WTC11 (cell line): Measurements from ENCODE around the gene GNPNAT1. TPM values are rescaled to one million over a fixed set of nuclear protein-coding genes. Genes with fewer than 3 reads are reported as not detected.

ENCODE experiments used
- ATAC-seq: fragments of 200-7000 bp; cut with Tn5 transposase; 2 replicates; pipeline ENCODE4 v1.10.0; 2021; ENCODE audit warnings: mild to moderate bottlenecking, moderate library complexity
- CTCF ChIA-PET: fragments of 300-600 bp; sonication (Branson Sonifier 250); formaldehyde crosslinking; loops from one replicate; lab custom pipeline; 2021; ENCODE audit warnings: antibody characterized with exemption; lab: Charles Lee
- POLR2A ChIA-PET: fragments of 350-600 bp; sonication (Branson Sonifier 250); formaldehyde crosslinking; loops from one replicate; lab custom pipeline; 2021; ENCODE audit warnings: antibody characterized with exemption; lab: Charles Lee
- DNase-seq: peaks from one replicate; pipeline ENCODE4 v3.0.0; 2021; ENCODE audit warnings: low spot score
- H3K27ac Mint-ChIP-seq: 2 replicates; pipeline ENCODE4 v1.8.0; 2021; ENCODE audit warnings: mixed read lengths
- H3K27me3 Mint-ChIP-seq: 2 replicates; pipeline ENCODE4 v1.8.0; 2021; ENCODE audit warnings: low read depth, mild to moderate bottlenecking, moderate library complexity, mixed read lengths
- H3K36me3 Mint-ChIP-seq: 2 replicates; pipeline ENCODE4 v1.8.0; 2021; ENCODE audit warnings: mixed read lengths
- H3K4me1 Mint-ChIP-seq: 2 replicates; pipeline ENCODE4 v1.8.0; 2022; ENCODE audit warnings: mixed read lengths
- H3K4me3 Mint-ChIP-seq: 2 replicates; pipeline ENCODE4 v1.8.0; 2021; ENCODE audit warnings: mild to moderate bottlenecking, moderate library complexity, mixed read lengths
- H3K9me3 Mint-ChIP-seq: 2 replicates; pipeline ENCODE4 v1.8.0; 2021; ENCODE audit warnings: mixed read lengths
- CBFB ChIP-seq: sonication (generic); formaldehyde crosslinking; IDR thresholded peaks from 2 replicates; pipeline ENCODE4 v1.8.1; 2022; ENCODE audit warnings: mild to moderate bottlenecking, low read depth, missing genetic modification reagents
- CREB1 ChIP-seq: sonication (generic); formaldehyde crosslinking; IDR thresholded peaks from 2 replicates; pipeline ENCODE4 v1.8.0; 2023; ENCODE audit warnings: mild to moderate bottlenecking, missing genetic modification reagents
- ELF4 ChIP-seq: sonication (generic); formaldehyde crosslinking; IDR thresholded peaks from 2 replicates; pipeline ENCODE4 v1.8.1; 2022; ENCODE audit warnings: low read depth, mild to moderate bottlenecking, moderate library complexity, missing genetic modification reagents
- EMX1 ChIP-seq: fragments of 250-450 bp; sonication (Bioruptor Pico); IDR thresholded peaks from 2 replicates; pipeline ENCODE4 v1.8.0; 2021; ENCODE audit warnings: mild to moderate bottlenecking
- ESRRA ChIP-seq: sonication (generic); formaldehyde crosslinking; IDR thresholded peaks from 2 replicates; pipeline ENCODE4 v1.8.1; 2022; ENCODE audit warnings: mild to moderate bottlenecking, missing genetic modification reagents, borderline replicate concordance
- FOXK1 ChIP-seq: sonication (generic); formaldehyde crosslinking; IDR thresholded peaks from 2 replicates; pipeline ENCODE4 v1.8.0; 2022; ENCODE audit warnings: mild to moderate bottlenecking, moderate library complexity, missing genetic modification reagents
- GABPB1 ChIP-seq: sonication (generic); formaldehyde crosslinking; IDR thresholded peaks from 2 replicates; pipeline ENCODE4 v1.8.1; 2023; ENCODE audit warnings: mild to moderate bottlenecking, missing genetic modification reagents
- HMGA2 ChIP-seq: fragments of 250-450 bp; sonication (Bioruptor Pico); IDR thresholded peaks from 2 replicates; pipeline ENCODE4 v1.4.0; 2021; ENCODE audit warnings: mild to moderate bottlenecking, moderate library complexity
- IRF2 ChIP-seq: sonication (generic); formaldehyde crosslinking; IDR thresholded peaks from 2 replicates; pipeline ENCODE4 v1.8.0; 2022; ENCODE audit warnings: low read depth, missing genetic modification reagents, borderline replicate concordance
- JAZF1 ChIP-seq: fragments of 250-450 bp; sonication (Bioruptor Pico); IDR thresholded peaks from 2 replicates; pipeline ENCODE4 v1.9.0; 2021; ENCODE audit warnings: moderate library complexity, mild to moderate bottlenecking, inconsistent platforms
- JUN ChIP-seq: sonication (generic); formaldehyde crosslinking; IDR thresholded peaks from 2 replicates; pipeline ENCODE4 v1.8.0; 2023; ENCODE audit warnings: mild to moderate bottlenecking, missing genetic modification reagents
- KAT7 ChIP-seq: sonication (generic); formaldehyde crosslinking; IDR thresholded peaks from 2 replicates; pipeline ENCODE4 v1.8.1; 2023; ENCODE audit warnings: missing genetic modification reagents, mild to moderate bottlenecking, borderline replicate concordance
- MXD4 ChIP-seq: fragments of 250-450 bp; sonication (Bioruptor Pico); IDR thresholded peaks from 2 replicates; pipeline ENCODE4 v1.8.0; 2021; ENCODE audit warnings: mild to moderate bottlenecking, moderate library complexity, borderline replicate concordance
- NFATC4 ChIP-seq: fragments of 250-450 bp; sonication (Bioruptor Pico); IDR thresholded peaks from 2 replicates; pipeline ENCODE4 v1.9.0; 2021; ENCODE audit warnings: mild to moderate bottlenecking
- SOX15 ChIP-seq: fragments of 250-450 bp; sonication (Bioruptor Pico); IDR thresholded peaks from 2 replicates; pipeline ENCODE4 v1.9.0; 2021; ENCODE audit warnings: mild to moderate bottlenecking
- TEAD4 ChIP-seq: sonication (generic); formaldehyde crosslinking; IDR thresholded peaks from 2 replicates; pipeline ENCODE4 v1.8.0; 2022; ENCODE audit warnings: mild to moderate bottlenecking, missing genetic modification reagents
- TP53 ChIP-seq: sonication (generic); formaldehyde crosslinking; IDR thresholded peaks from 2 replicates; pipeline ENCODE4 v1.8.1; 2023; ENCODE audit warnings: mild to moderate bottlenecking, missing genetic modification reagents
- ZBTB21 ChIP-seq: sonication (generic); formaldehyde crosslinking; IDR thresholded peaks from 2 replicates; pipeline ENCODE4 v1.8.1; 2023; ENCODE audit warnings: mild to moderate bottlenecking, missing genetic modification reagents, borderline replicate concordance
- ZBTB43 ChIP-seq: sonication (generic); formaldehyde crosslinking; IDR thresholded peaks from 2 replicates; pipeline ENCODE4 v1.8.1; 2023; ENCODE audit warnings: mild to moderate bottlenecking, missing genetic modification reagents
- ZNF219 ChIP-seq: sonication (generic); formaldehyde crosslinking; IDR thresholded peaks from 2 replicates; pipeline ENCODE4 v1.8.0; 2023; ENCODE audit warnings: missing genetic modification reagents, mild to moderate bottlenecking, borderline replicate concordance
- ZNF263 ChIP-seq: sonication (generic); formaldehyde crosslinking; IDR thresholded peaks from 2 replicates; pipeline ENCODE4 v1.8.1; 2022; ENCODE audit warnings: low read depth, mild to moderate bottlenecking, moderate library complexity, missing genetic modification reagents
- ZNF281 ChIP-seq: sonication (generic); formaldehyde crosslinking; IDR thresholded peaks from 2 replicates; pipeline ENCODE4 v1.8.0; 2023; ENCODE audit warnings: mild to moderate bottlenecking, missing genetic modification reagents
- ZNF317 ChIP-seq: sonication (generic); formaldehyde crosslinking; IDR thresholded peaks from 2 replicates; pipeline ENCODE4 v1.8.1; 2023; ENCODE audit warnings: low read depth, mild to moderate bottlenecking, moderate library complexity, missing genetic modification reagents, borderline replicate concordance
- ZNF396 ChIP-seq: fragments of 250-450 bp; sonication (Bioruptor Pico); IDR thresholded peaks from 2 replicates; pipeline ENCODE4 v1.8.0; 2021; ENCODE audit warnings: mild to moderate bottlenecking, moderate library complexity, borderline replicate concordance
- ZNF671 ChIP-seq: fragments of 250-450 bp; sonication (Bioruptor Pico); IDR thresholded peaks from 2 replicates; pipeline ENCODE4 v1.8.0; 2021; ENCODE audit warnings: mild to moderate bottlenecking
- total RNA-seq: library from RNA; stranded (reverse); gene quantifications from 3 replicates; pipeline ENCODE4 v1.2.3, GENCODE V29; 2021
- TF ChIP-seq, protein P1 (sequence below): fragments of 250-450 bp; sonication (Bioruptor Pico); IDR thresholded peaks from 2 replicates; pipeline ENCODE4 v1.9.0; 2021; ENCODE audit warnings: mild to moderate bottlenecking
- TF ChIP-seq, protein P2 (sequence below): sonication (generic); formaldehyde crosslinking; IDR thresholded peaks from 2 replicates; pipeline ENCODE4 v1.8.0; 2022; ENCODE audit warnings: mild to moderate bottlenecking, missing genetic modification reagents
- TF ChIP-seq, protein P3 (sequence below): sonication (generic); formaldehyde crosslinking; IDR thresholded peaks from 2 replicates; pipeline ENCODE4 v1.8.1; 2022; ENCODE audit warnings: mild to moderate bottlenecking, moderate library complexity, missing genetic modification reagents
- TF ChIP-seq, protein P4 (sequence below): fragments of 250-450 bp; sonication (Bioruptor Pico); IDR thresholded peaks from 2 replicates; pipeline ENCODE4 v1.8.0; 2021; ENCODE audit warnings: mild to moderate bottlenecking

Gene GNPNAT1
- total RNA-seq, 1 experiment from 2014 or later: 43.5 TPM

DNA sequence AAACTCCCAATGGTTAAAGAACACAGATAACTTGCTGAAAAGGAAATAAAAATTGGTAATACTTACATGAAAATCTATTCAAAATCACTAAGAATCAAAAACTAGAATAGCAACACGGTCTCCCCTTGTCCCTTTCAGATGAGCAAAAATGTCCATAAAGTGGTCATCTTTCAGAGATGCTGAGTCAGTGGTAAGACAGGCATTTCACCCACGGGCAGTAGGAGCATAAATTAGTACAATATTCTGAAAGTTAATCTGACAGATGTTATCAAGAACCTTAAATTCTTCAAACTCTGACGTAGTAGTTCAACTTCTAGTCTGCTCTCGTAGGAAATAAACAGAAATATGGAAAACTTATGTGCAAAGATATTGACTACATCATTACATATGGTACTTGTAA is 33.1 kb upstream of the GNPNAT1 start:
- no peak for ATAC-seq
- CTCF ChIA-PET: interaction anchor here (0.8 to 3.1 kb wide), 6 partner anchors 137 to 501 kb away, joined by 3 to 28 read pairs (median 3); no protein-coding TSS in a partner anchor

DNA sequence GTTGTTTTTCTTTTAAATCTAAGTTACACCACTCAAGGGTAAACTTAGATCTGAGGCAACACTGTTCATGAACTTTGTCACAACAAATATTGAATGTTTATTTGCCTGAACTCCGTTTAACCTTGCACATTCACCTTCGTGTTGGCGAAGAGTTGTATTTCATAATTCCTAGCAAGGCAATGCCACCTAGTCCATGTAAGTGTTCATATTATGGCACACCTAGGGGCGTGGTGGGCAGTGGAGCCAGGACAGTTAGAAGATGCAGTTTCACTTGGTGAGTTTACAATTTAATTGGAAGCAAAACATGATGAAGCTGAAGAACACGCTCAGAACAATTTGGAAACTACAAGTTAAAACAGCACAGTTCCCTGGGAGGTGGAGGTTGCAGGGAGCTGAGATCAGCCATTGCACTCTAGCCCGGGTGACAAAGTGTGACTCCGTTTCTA is 30.4 kb upstream of the GNPNAT1 start:
- H3K36me3 Mint-ChIP-seq: no peaks in the 10 kb centered on the region
- CTCF ChIA-PET: interaction anchor here (3.1 kb wide), 1 partner anchor 139 kb away, joined by 28 read pairs; no protein-coding TSS in a partner anchor
- TF ChIP-seq GABPB1 (CRISPR knock-in tag) (peak; percentile 92), ZBTB21 (CRISPR knock-in tag) (no peak), ESRRA (CRISPR knock-in tag) (no peak), ZNF396 (CRISPR knock-in tag) (no peak), TEAD4 (CRISPR knock-in tag) (no peak), CREB1 (CRISPR knock-in tag) (no peak)
- TF ChIP-seq, protein P1, sequence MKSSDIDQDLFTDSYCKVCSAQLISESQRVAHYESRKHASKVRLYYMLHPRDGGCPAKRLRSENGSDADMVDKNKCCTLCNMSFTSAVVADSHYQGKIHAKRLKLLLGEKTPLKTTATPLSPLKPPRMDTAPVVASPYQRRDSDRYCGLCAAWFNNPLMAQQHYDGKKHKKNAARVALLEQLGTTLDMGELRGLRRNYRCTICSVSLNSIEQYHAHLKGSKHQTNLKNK: no peak
- TF ChIP-seq, protein P2, sequence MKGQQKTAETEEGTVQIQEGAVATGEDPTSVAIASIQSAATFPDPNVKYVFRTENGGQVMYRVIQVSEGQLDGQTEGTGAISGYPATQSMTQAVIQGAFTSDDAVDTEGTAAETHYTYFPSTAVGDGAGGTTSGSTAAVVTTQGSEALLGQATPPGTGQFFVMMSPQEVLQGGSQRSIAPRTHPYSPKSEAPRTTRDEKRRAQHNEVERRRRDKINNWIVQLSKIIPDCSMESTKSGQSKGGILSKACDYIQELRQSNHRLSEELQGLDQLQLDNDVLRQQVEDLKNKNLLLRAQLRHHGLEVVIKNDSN (CRISPR knock-in tag): no peak
- H3K4me1 Mint-ChIP-seq: no peaks in the 10 kb centered on the region
- no peak overlapping the region for H3K4me3 Mint-ChIP-seq
- POLR2A ChIA-PET: no interaction called here
- no peaks in the 10 kb centered on the region for H3K9me3 Mint-ChIP-seq
- H3K27ac Mint-ChIP-seq: no peak overlapping the region
- ATAC-seq (no peak), DNase-seq (no peak)
- no peaks in the 10 kb centered on the region for H3K27me3 Mint-ChIP-seq

More for the DNA sequence above, 33.1 kb upstream of the GNPNAT1 start:
- Mint-ChIP-seq H3K9me3 (no peaks in the 10 kb centered on the region), H3K27ac (no peak overlapping the region), H3K27me3 (no peaks in the 10 kb centered on the region), H3K36me3 (no peaks in the 10 kb centered on the region), H3K4me1 (peaks cover 11% of the 10 kb centered on the region), H3K4me3 (no peak overlapping the region)
- no peak for TF ChIP-seq KAT7 (CRISPR knock-in tag)
- TF ChIP-seq, protein P3, sequence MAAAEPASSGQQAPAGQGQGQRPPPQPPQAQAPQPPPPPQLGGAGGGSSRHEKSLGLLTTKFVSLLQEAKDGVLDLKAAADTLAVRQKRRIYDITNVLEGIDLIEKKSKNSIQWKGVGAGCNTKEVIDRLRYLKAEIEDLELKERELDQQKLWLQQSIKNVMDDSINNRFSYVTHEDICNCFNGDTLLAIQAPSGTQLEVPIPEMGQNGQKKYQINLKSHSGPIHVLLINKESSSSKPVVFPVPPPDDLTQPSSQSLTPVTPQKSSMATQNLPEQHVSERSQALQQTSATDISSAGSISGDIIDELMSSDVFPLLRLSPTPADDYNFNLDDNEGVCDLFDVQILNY (CRISPR knock-in tag): no peak
- no peak for TF ChIP-seq MXD4 (CRISPR knock-in tag)
- no peak for TF ChIP-seq SOX15
- TF ChIP-seq NFATC4 (CRISPR knock-in tag): no peak
- TF ChIP-seq ZBTB43: no peak
- TF ChIP-seq IRF2 (CRISPR knock-in tag): no peak
- no peak for TF ChIP-seq JAZF1 (CRISPR knock-in tag)
- TF ChIP-seq HMGA2 (CRISPR knock-in tag): no peak
- POLR2A ChIA-PET: interaction anchor here (0.8 kb wide), 1 partner anchor 328 kb away, joined by 7 read pairs; no protein-coding TSS in a partner anchor
- no peak for DNase-seq

GRCh38 chr14:52808101-52808500 is 16.7 kb upstream of the GNPNAT1 start:
- no peak overlapping the region for H3K4me3 Mint-ChIP-seq
- CTCF ChIA-PET: no interaction called here
- no peak for TF ChIP-seq ZNF219 (CRISPR knock-in tag)
- TF ChIP-seq ZNF281 (CRISPR knock-in tag): no peak
- TF ChIP-seq FOXK1 (CRISPR knock-in tag): no peak
- no peak for TF ChIP-seq CBFB (CRISPR knock-in tag)
- TF ChIP-seq EMX1 (CRISPR knock-in tag): no peak
- TF ChIP-seq, protein P4, sequence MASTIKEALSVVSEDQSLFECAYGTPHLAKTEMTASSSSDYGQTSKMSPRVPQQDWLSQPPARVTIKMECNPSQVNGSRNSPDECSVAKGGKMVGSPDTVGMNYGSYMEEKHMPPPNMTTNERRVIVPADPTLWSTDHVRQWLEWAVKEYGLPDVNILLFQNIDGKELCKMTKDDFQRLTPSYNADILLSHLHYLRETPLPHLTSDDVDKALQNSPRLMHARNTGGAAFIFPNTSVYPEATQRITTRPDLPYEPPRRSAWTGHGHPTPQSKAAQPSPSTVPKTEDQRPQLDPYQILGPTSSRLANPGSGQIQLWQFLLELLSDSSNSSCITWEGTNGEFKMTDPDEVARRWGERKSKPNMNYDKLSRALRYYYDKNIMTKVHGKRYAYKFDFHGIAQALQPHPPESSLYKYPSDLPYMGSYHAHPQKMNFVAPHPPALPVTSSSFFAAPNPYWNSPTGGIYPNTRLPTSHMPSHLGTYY (CRISPR knock-in tag): no peak
- no peak for TF ChIP-seq ZNF317 (CRISPR knock-in tag)
- TF ChIP-seq JUN: no peak
- no peak for TF ChIP-seq ELF4
- TF ChIP-seq ZNF671 (CRISPR knock-in tag): no peak
- TF ChIP-seq TP53 (CRISPR knock-in tag): no peak
- no peak for TF ChIP-seq ZNF263 (CRISPR knock-in tag)

More at GRCh38 chr14:52808101-52808500, 16.7 kb upstream of the GNPNAT1 start:
- Mint-ChIP-seq H3K4me1 (0 out of 2 replicates have a peak, but pooled peaks cover 7% of the 10 kb centered on the region), H3K36me3 (no peaks in the 10 kb centered on the region), H3K27me3 (no peaks in the 10 kb centered on the region), H3K27ac (no peak overlapping the region), H3K9me3 (no peaks in the 10 kb centered on the region)
- POLR2A ChIA-PET: no interaction called here
- DNase-seq: no peak
- no peak for ATAC-seq
